ENCODE measurements around the gene ABCB9.
"Not testable (repeated sequence)": the region's sequence is repeated elsewhere in the genome, so short reads cannot be mapped to it uniquely, and the experiment has no call there.

ABCB9 gene

DNA sequence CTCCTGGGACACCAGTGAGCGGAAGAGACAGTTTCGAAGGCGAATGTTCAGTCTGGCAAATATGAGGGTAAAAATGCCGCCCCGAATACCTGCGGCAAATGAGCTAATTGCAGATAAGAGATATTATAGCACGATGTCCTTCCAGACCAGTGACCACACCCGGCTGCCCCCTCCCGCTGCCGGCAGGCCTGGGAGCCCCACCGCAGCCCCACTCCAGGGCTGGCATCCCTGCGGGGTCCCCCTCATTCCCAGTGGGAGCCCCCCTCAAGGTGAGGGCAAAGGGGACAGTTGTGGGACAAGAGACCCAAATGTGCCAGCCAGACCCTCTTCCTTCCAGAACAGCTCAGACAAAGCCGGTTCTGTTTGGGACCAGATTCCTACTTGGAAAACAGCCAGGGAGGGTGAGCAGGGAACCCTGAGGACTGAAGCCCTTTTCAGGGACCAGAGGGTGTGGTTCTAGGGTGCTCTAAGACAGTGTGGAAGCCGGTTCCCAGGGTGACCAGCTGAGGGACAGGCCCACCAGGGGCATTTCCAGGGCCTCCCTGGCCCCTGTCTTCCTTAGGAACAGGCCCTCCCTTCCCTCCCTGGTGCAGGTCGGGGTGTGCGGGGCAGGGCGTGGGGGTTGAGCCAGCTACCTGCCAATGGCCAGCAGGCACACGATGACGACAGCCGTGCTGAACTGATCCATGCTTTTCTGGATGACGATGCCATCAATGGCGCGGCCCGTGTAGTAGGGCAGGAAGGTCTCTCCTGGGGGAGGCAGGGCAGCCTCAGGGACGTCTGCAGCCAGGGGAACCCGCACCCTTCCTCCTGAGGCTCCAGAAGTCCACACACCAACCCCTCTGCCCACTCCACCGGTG lies 16.2 kb downstream of the ABCB9 start:
- Mint-ChIP-seq H3K27me3 (ENCODE audit: low read depth) (no peaks in the 10 kb centered on the region), H3K4me3 (no peak overlapping the region), H3K27ac (no peak overlapping the region), H3K36me3 (ENCODE audit: low read depth) (no peaks in the 10 kb centered on the region), H3K9me3 (no peaks in the 10 kb centered on the region), H3K4me1 (ENCODE audit: low read depth) (peaks cover 30% of the 10 kb centered on the region)

DNA sequence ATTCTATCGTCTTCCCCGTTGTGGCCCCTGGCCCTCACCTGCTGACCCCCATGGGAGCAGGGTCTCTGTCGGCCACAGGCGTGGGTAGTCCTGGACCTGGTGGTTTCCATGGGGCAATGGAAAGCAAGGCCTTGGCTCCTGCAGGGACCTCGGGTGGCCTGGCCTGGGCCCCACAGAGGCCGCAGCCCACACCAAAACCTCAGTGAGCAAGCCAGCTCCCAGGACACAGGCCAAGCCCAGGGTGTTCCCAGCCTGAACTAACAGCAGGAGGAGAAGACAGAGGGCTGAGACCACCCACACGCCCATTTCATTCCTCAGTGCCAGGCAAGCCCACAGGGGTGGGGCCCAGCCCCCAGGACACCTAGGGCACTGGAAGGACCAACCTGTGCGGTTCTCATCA lies 16.9 kb downstream of the ABCB9 start:
- H3K27ac Mint-ChIP-seq: no peak overlapping the region
- peaks cover 30% of the 10 kb centered on the region for H3K4me1 Mint-ChIP-seq (ENCODE audit: low read depth)
- H3K36me3 Mint-ChIP-seq (ENCODE audit: low read depth): no peaks in the 10 kb centered on the region
- H3K4me3 Mint-ChIP-seq: no peak overlapping the region
- no peaks in the 10 kb centered on the region for H3K9me3 Mint-ChIP-seq
- H3K27me3 Mint-ChIP-seq (ENCODE audit: low read depth): no peaks in the 10 kb centered on the region

- Mint-ChIP-seq H3K4me1 (ENCODE audit: low read depth) (peaks cover 30% of the 10 kb centered on the region), H3K4me3 (no peak overlapping the region), H3K27me3 (ENCODE audit: low read depth) (no peaks in the 10 kb centered on the region), H3K27ac (no peak overlapping the region), H3K36me3 (ENCODE audit: low read depth) (no peaks in the 10 kb centered on the region), H3K9me3 (no peaks in the 10 kb centered on the region)
Observed at GRCh38 chr12:122948605-122949004, 17.7 kb downstream of the ABCB9 start.

- Mint-ChIP-seq H3K9me3 (no peaks in the 10 kb centered on the region), H3K36me3 (ENCODE audit: low read depth) (no peaks in the 10 kb centered on the region), H3K4me1 (ENCODE audit: low read depth) (peaks cover 35% of the 10 kb centered on the region), H3K27ac (peak overlapping the region; percentile 88), H3K27me3 (ENCODE audit: low read depth) (no peaks in the 10 kb centered on the region), H3K4me3 (peak overlapping the region; percentile 66)
Observed at GRCh38 chr12:122947352-122947792, 18.9 kb downstream of the ABCB9 start.

GRCh38 chr12:122946690-122947341 lies 19.4 kb downstream of the ABCB9 start:
- peak overlapping the region; percentile 66 for H3K4me3 Mint-ChIP-seq
- H3K4me1 Mint-ChIP-seq (ENCODE audit: low read depth): peaks cover 29% of the 10 kb centered on the region
- H3K27ac Mint-ChIP-seq: peak overlapping the region; percentile 88
- no peaks in the 10 kb centered on the region for H3K9me3 Mint-ChIP-seq
- H3K27me3 Mint-ChIP-seq (ENCODE audit: low read depth): no peaks in the 10 kb centered on the region
- no peaks in the 10 kb centered on the region for H3K36me3 Mint-ChIP-seq (ENCODE audit: low read depth)

DNA sequence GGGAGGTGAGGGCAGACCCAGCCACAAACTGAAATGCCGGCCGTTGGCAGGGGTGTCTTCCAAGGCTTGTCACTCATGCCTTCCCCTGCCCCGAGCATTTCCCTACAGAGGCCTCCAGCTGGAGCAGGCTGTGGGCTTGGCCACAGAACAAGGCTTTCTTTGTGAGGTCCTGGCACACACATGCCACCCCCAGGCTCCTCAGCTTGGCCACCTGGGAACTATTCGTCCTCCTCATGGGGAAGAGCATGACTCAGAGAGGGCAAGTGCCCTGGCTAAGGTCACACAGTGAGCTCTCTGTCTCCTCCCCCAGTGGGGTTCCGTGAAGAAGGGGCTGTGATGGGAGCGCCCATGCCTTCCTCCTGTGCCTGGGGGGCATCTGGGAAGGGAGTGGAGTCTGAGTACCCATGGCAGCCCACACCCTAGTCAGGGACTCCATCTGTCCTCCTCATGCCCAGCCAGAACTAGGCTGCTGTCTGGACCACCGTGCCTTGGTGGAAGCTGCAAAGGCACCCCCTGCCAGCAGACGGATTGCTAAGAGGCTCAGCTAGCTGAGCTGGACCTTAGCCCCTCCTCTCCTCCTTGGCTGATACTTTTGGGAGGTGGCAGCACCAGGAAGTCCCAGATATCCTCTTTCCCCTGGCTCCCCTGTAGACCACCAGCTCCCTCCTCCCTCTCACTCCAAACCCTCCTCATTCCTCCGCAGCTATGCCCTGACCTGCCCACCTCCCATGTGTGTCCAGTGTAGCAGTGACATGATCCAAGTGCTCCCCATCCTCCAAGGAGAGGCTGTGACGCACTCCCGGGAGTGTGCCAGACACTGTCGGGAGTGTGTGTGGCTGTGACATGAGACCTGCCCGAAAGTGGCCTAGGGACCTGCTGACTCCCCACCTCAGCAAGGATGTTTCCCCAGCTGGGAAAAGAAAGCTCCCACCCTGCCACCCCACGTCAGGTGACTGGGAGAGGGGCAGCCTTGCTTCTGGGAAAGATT lies 21.4 kb downstream of the ABCB9 start:
- H3K4me3 Mint-ChIP-seq: no peak overlapping the region
- H3K4me1 Mint-ChIP-seq (ENCODE audit: low read depth): peaks cover 29% of the 10 kb centered on the region
- no peaks in the 10 kb centered on the region for H3K9me3 Mint-ChIP-seq
- H3K36me3 Mint-ChIP-seq (ENCODE audit: low read depth): no peaks in the 10 kb centered on the region
- H3K27me3 Mint-ChIP-seq (ENCODE audit: low read depth): no peaks in the 10 kb centered on the region
- peak overlapping the region; percentile 11 for H3K27ac Mint-ChIP-seq

DNA sequence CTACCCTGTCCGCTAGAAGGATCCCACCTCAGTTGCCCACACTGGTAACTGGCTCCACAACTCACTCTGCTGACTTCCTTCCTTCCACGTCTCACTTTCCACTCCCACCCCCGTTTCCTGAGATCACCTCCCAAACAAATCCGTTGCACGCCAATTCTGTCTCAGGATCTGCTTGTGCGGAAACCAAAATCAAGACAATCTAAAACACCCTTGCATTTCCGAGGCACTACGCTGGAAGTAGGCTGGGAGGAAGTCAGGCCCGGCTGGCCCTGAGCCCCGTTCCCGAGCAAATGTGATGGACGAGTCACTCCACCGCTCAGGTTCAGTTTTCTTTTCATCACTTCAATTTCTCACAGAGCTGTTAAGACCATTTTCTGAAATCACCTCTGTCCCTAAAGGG lies 23.1 kb downstream of the ABCB9 start:
- Mint-ChIP-seq H3K4me1 (ENCODE audit: low read depth) (peaks cover 28% of the 10 kb centered on the region), H3K27me3 (ENCODE audit: low read depth) (no peaks in the 10 kb centered on the region), H3K4me3 (no peak overlapping the region), H3K27ac (no peak overlapping the region), H3K9me3 (no peaks in the 10 kb centered on the region), H3K36me3 (ENCODE audit: low read depth) (peaks cover 3% of the 10 kb centered on the region)

GRCh38 chr12:122942637-122943036 lies 23.6 kb downstream of the ABCB9 start:
- H3K9me3 Mint-ChIP-seq: no peaks in the 10 kb centered on the region
- no peak overlapping the region for H3K27ac Mint-ChIP-seq
- peaks cover 3% of the 10 kb centered on the region for H3K36me3 Mint-ChIP-seq (ENCODE audit: low read depth)
- H3K27me3 Mint-ChIP-seq (ENCODE audit: low read depth): no peaks in the 10 kb centered on the region
- H3K4me3 Mint-ChIP-seq: no peak overlapping the region
- H3K4me1 Mint-ChIP-seq (ENCODE audit: low read depth): peaks cover 25% of the 10 kb centered on the region

DNA sequence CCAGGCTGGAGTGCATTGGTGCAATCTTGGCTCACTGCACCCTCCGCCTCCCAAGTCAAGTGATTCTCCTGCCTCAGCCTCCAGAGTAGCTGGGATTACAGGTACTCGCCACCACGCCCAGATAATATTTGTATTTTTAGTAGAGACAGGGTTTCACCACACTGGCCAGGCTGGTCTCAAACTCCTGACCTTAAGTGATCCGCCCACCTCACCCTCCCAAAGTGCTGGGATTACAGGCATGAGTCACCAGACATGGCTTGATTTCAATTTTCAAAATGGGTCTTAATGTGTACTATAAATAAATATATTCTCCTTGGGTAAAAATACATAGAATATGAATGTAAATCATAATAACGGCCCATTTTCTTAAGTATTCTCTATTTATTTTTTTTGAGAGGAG lies 24.9 kb downstream of the ABCB9 start:
- not testable (repeated sequence) for H3K27me3 Mint-ChIP-seq (ENCODE audit: low read depth); H3K4me3 Mint-ChIP-seq; H3K27ac Mint-ChIP-seq; H3K9me3 Mint-ChIP-seq; H3K36me3 Mint-ChIP-seq (ENCODE audit: low read depth)
- peaks cover 14% of the 10 kb centered on the region for H3K4me1 Mint-ChIP-seq (ENCODE audit: low read depth)

DNA sequence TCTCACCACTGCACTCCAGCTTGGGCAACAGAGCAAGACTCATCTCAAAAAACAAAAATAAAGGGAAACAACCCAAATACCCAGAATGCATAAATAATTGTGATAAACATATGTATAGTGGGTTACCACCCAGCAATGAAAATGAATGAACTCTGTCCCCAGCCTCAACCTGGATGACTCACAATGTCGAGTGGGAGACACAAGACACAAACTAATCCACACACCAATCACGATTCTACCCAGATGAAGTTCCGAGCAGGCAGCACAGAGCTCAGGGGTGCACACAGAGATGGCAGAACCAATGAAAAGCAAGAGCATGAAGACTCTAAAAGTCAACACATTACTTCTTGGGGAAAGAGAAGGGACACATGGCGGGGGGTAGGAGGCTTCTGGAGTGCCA lies 27.1 kb downstream of the ABCB9 start:
- H3K4me1 Mint-ChIP-seq (ENCODE audit: low read depth): peaks cover 5% of the 10 kb centered on the region
- peaks cover 3% of the 10 kb centered on the region for H3K36me3 Mint-ChIP-seq (ENCODE audit: low read depth)
- H3K4me3 Mint-ChIP-seq: no peak overlapping the region
- H3K27ac Mint-ChIP-seq: no peak overlapping the region
- H3K27me3 Mint-ChIP-seq (ENCODE audit: low read depth): no peaks in the 10 kb centered on the region
- no peaks in the 10 kb centered on the region for H3K9me3 Mint-ChIP-seq

DNA sequence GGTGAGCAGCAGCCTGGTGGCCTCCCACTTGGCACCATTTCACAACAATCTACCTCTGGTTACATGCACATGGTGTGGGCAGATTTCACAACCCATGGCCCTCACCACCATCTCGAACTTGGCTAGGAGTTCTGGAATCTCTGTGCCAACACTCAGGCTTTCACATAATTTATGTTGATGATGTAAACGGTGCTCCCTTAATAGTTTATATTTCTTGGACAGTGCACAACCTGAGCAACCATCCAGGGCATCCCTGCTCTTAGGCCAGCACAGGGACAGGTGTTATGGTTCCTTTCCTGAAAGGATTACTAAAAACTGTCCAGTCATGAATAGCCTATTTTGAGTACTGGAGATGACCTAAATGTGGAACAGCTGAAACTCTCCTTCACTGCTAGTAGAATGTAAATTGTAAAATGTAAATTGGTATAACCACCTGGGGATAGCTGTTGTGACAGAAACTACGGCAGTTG lies 28.6 kb downstream of the ABCB9 start:
- H3K9me3 Mint-ChIP-seq: no peaks in the 10 kb centered on the region
- H3K4me1 Mint-ChIP-seq (ENCODE audit: low read depth): peaks cover 1% of the 10 kb centered on the region
- no peak overlapping the region for H3K27ac Mint-ChIP-seq
- H3K27me3 Mint-ChIP-seq (ENCODE audit: low read depth): no peaks in the 10 kb centered on the region
- H3K4me3 Mint-ChIP-seq: no peak overlapping the region
- peaks cover 3% of the 10 kb centered on the region for H3K36me3 Mint-ChIP-seq (ENCODE audit: low read depth)

GRCh38 chr12:122935318-122935717 lies 30.9 kb downstream of the ABCB9 start:
- Mint-ChIP-seq H3K36me3 (ENCODE audit: low read depth) (peaks cover 3% of the 10 kb centered on the region), H3K4me3 (no peak overlapping the region), H3K9me3 (no peaks in the 10 kb centered on the region), H3K27ac (no peak overlapping the region), H3K27me3 (ENCODE audit: low read depth) (no peaks in the 10 kb centered on the region), H3K4me1 (ENCODE audit: low read depth) (no peaks in the 10 kb centered on the region)

DNA sequence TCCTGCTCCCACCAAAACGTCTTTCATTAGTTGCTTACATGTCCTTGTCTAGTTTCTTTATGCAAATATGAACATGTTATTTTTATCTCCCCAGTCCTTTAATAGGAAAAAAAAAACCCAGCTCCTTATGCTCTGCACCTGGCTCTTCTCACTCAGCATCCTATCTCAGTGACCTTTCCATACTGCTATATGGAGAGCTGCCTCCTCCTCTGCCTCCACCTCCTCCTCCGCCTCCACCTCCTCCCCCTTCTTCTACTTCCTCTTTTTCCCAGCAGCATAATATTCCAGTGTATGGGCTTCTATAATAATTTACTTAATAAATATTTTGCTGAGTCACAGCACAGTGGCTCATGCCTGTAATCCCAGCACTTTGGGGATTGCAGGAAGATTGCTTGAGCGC lies 31.5 kb downstream of the ABCB9 start:
- Mint-ChIP-seq H3K4me3 (no peak overlapping the region), H3K27ac (no peak overlapping the region), H3K36me3 (ENCODE audit: low read depth) (peaks cover 3% of the 10 kb centered on the region), H3K27me3 (ENCODE audit: low read depth) (no peaks in the 10 kb centered on the region), H3K9me3 (no peaks in the 10 kb centered on the region), H3K4me1 (ENCODE audit: low read depth) (no peaks in the 10 kb centered on the region)

DNA sequence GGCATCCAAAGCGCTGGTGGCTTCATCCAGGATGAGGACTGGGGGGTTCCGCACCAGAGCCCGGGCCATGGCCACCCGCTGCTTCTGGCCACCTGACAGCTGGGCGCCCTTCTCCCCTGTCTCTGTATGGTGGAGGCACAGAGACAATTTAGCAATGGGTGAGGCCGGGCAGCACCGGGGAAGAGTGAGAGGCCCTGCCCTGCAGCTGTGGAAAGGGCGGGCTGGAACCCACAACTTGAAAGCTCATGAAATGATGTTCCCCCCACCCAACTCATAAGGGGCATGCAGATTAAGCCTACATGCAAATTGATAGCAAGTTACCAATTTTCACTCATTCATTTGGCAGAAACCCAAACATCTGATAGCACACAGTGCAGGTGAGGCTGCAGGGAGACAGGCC lies 34.1 kb downstream of the ABCB9 start:
- Mint-ChIP-seq H3K27ac (no peak overlapping the region), H3K4me3 (no peak overlapping the region)

More for the DNA sequence above, 34.1 kb downstream of the ABCB9 start:
- Mint-ChIP-seq H3K36me3 (ENCODE audit: low read depth) (no peaks in the 10 kb centered on the region), H3K9me3 (no peaks in the 10 kb centered on the region), H3K4me1 (ENCODE audit: low read depth) (peaks cover 3% of the 10 kb centered on the region), H3K27me3 (ENCODE audit: low read depth) (no peaks in the 10 kb centered on the region)

Measured in T-helper 1 cell treated with Interleukin-12 subunit alpha and Interleukin-12 subunit beta and Interleukin-4 antibody, amounts not matched to agents 30 μg/mL and 1 μg/mL, for 36 hours (primary cell).